HCT116 (cell line): ENCODE results near the gene TMTC1. TPM values are rescaled to one million over a fixed set of nuclear protein-coding genes. Genes with fewer than 3 reads are reported as not detected.

Experiments
- ATAC-seq: fragments of 200-7000 bp; cut with Tn5 transposase; 2 replicates; pipeline ENCODE4 v1.9.1; 2020; ENCODE audit warnings: mild to moderate bottlenecking, moderate library complexity
- BruUV-seq: library from RNA; stranded (reverse); fragments of 400-500 nt; replicated peaks from 2 replicates; lab custom pipeline; 2021; lab: Mats Ljungman, UMichigan
- CTCF ChIA-PET: fragments of 300-600 bp; sonication (Branson Sonifier 250); formaldehyde crosslinking; loops from one replicate; lab custom pipeline; 2021; ENCODE audit warnings: antibody characterized with exemption; lab: Charles Lee
- POLR2A ChIA-PET: fragments of 300-600, 350-600 bp; sonication (Branson Sonifier 250); formaldehyde crosslinking; loops from one replicate; lab custom pipeline; 2021; ENCODE audit warnings: antibody characterized with exemption; lab: Charles Lee
- RAD21 ChIA-PET, 2 experiments: fragments of 300-600 bp; sonication (Branson Sonifier 250); formaldehyde crosslinking; loops; one replicate each; lab custom pipeline; 2023; ENCODE audit warnings: low total read pairs in 2 of 2; ENCODE audit not compliant: uncharacterized antibody in 2 of 2, unreplicated experiment in 2 of 2, low non-redundant PET in 1 of 2; lab: Charles Lee
- DNase-seq: peaks from one replicate; pipeline ENCODE4 v3.0.0-alpha.2; 2010; ENCODE audit warnings: low read depth, low spot score
- H2AFZ ChIP-seq: fragments of 200-600 bp; shearing (Covaris generic), sonication (generic); 2 replicates; pipeline ENCODE4 v1.6.1; 2017; ENCODE audit warnings: low read depth, mixed run types, mixed read lengths, antibody characterized with exemption, low read length; ENCODE audit not compliant: poor library complexity, severe bottlenecking
- H3K27ac ChIP-seq: 2 replicates; pipeline ENCODE4 v1.5.1; 2012; ENCODE audit warnings: low read depth, low read length
- H3K27me3 ChIP-seq: fragments of 200-600 bp; sonication (generic); 2 replicates; pipeline ENCODE4 v1.6.1; 2016; ENCODE audit warnings: mixed run types, low read length, mixed read lengths; ENCODE audit not compliant: insufficient read depth
- H3K36me3 ChIP-seq, 2 experiments: fragments of 200-500 bp in 1 of 2; fragments of 200-600 bp in 1 of 2; sonication (Bioruptor generic) in 1 of 2; sonication (generic) in 1 of 2; 2 replicates each; pipeline versions ENCODE4 v1.5.1 to v1.6.1; 2014 to 2016; ENCODE audit warnings: low read length in 2 of 2, inconsistent platforms in 1 of 2, mixed read lengths in 1 of 2, mixed run types in 1 of 2; ENCODE audit not compliant: insufficient read depth in 2 of 2, control insufficient read depth in 1 of 2
- H3K4me1 ChIP-seq, 2 experiments: fragments of 200-600 bp in 1 of 2; sonication (generic) in 1 of 2; 2 replicates each; pipeline versions ENCODE4 v1.5.1 to v1.6.1; 2012 to 2017; ENCODE audit warnings: low read length in 2 of 2, inconsistent platforms in 1 of 2, mild to moderate bottlenecking in 1 of 2, mixed read lengths in 1 of 2, mixed run types in 1 of 2, moderate library complexity in 1 of 2; ENCODE audit not compliant: insufficient read depth in 2 of 2, control insufficient read depth in 1 of 2
- H3K4me2 ChIP-seq: fragments of 200-600 bp; sonication (generic); 2 replicates; pipeline ENCODE4 v1.6.1; 2017; ENCODE audit warnings: mixed run types, low read length, mixed read lengths
- H3K4me3 ChIP-seq, 2 experiments: fragments of 200-600 bp in 1 of 2; sonication (generic) in 1 of 2; replicated peaks in 1 of 2; 2 replicates each; pipeline ENCODE4 v1.5.1; 2011 to 2016; ENCODE audit warnings: low read length in 2 of 2, control low read depth in 1 of 2, low read depth in 1 of 2, mild to moderate bottlenecking in 1 of 2, mixed read lengths in 1 of 2, mixed run types in 1 of 2
- H3K79me2 ChIP-seq: fragments of 200-600 bp; sonication (generic); 2 replicates; pipeline ENCODE4 v1.6.1; 2017; ENCODE audit warnings: mild to moderate bottlenecking, mixed run types, low read length, moderate library complexity, mixed read lengths; ENCODE audit not compliant: insufficient read depth
- H3K9ac ChIP-seq: fragments of 200-600 bp; sonication (generic); 2 replicates; pipeline ENCODE4 v1.6.1; 2016; ENCODE audit warnings: low read length, mixed read lengths
- H3K9me2 ChIP-seq: fragments of 200-600 bp; sonication (generic), shearing (Covaris generic); 2 replicates; pipeline ENCODE4 v1.6.1; 2017; ENCODE audit warnings: mixed run types, mild to moderate bottlenecking, moderate library complexity; ENCODE audit not compliant: insufficient read depth
- H3K9me3 ChIP-seq, 2 experiments: fragments of 200-500 bp in 1 of 2; fragments of 200-600 bp in 1 of 2; sonication (Bioruptor generic) in 1 of 2; sonication (generic) in 1 of 2; 2 replicates each; pipeline ENCODE4 v1.6.1; 2014 to 2017; ENCODE audit warnings: low read length in 2 of 2, mixed read lengths in 2 of 2, inconsistent platforms in 1 of 2, low read depth in 1 of 2, mild to moderate bottlenecking in 1 of 2, mixed run types in 1 of 2, moderate library complexity in 1 of 2; ENCODE audit not compliant: control insufficient read depth in 1 of 2, insufficient read depth in 1 of 2
- H4K20me1 ChIP-seq: fragments of 200-600 bp; sonication (generic), shearing (Covaris generic); 2 replicates; pipeline ENCODE4 v1.6.1; 2017; ENCODE audit warnings: mixed run types, mild to moderate bottlenecking, moderate library complexity; ENCODE audit not compliant: insufficient read depth
- ELF1 ChIP-seq: IDR thresholded peaks from 2 replicates; pipeline ENCODE4 v1.6.1; 2012; ENCODE audit warnings: low read depth, borderline replicate concordance
- EZH2 ChIP-seq: fragments of 200-600 bp; sonication (generic); IDR thresholded peaks from 2 replicates; pipeline ENCODE4 v1.6.1; 2017; ENCODE audit warnings: antibody characterized with exemption, mixed run types
- EZH2phosphoT487 ChIP-seq: fragments of 200-600 bp; IDR thresholded peaks from 2 replicates; pipeline ENCODE4 v1.6.1; 2018; ENCODE audit warnings: antibody characterized with exemption, borderline replicate concordance
- MAX ChIP-seq: IDR thresholded peaks from 2 replicates; pipeline ENCODE4 v1.6.1; 2012
- POLR2A ChIP-seq: IDR thresholded peaks from 2 replicates; pipeline ENCODE4 v1.7.0; 2011; ENCODE audit warnings: borderline replicate concordance; ENCODE audit not compliant: insufficient read depth, insufficient read length; ENCODE audit errors: extremely low read depth
- POLR2AphosphoS5 ChIP-seq: IDR thresholded peaks from 2 replicates; pipeline ENCODE4 v1.6.1; 2011; ENCODE audit warnings: mild to moderate bottlenecking, low read depth, low read length, moderate library complexity
- RAD21 ChIP-seq: IDR thresholded peaks from 2 replicates; pipeline ENCODE4 v1.6.1; 2012; ENCODE audit warnings: low read depth, mild to moderate bottlenecking
- REST ChIP-seq: IDR thresholded peaks from 2 replicates; pipeline ENCODE4 v1.6.1; 2012; ENCODE audit warnings: low read depth
- SP1 ChIP-seq: IDR thresholded peaks from 2 replicates; pipeline ENCODE4 v1.6.1; 2012; ENCODE audit warnings: low read depth
- SRF ChIP-seq: IDR thresholded peaks from 2 replicates; pipeline ENCODE4 v1.6.1; 2012; ENCODE audit warnings: low read depth
- YY1 ChIP-seq: IDR thresholded peaks from 2 replicates; pipeline ENCODE4 v1.6.1; 2011; ENCODE audit warnings: low read length, low read depth, moderate library complexity, mild to moderate bottlenecking; ENCODE audit not compliant: insufficient replicate concordance; ENCODE audit errors: extremely low read depth
- ZBTB33 ChIP-seq: IDR thresholded peaks from 2 replicates; pipeline ENCODE4 v1.6.1; 2011; ENCODE audit warnings: mild to moderate bottlenecking, low read length, moderate library complexity; ENCODE audit not compliant: insufficient replicate concordance; ENCODE audit errors: extremely low read depth
- ZNF274 ChIP-seq: fragments of 200-500 bp; sonication (Bioruptor generic); IDR thresholded peaks from 2 replicates; pipeline ENCODE4 v1.6.1; 2014; ENCODE audit warnings: mild to moderate bottlenecking, low read depth, low read length, inconsistent platforms
- intact Hi-C: fragments of 100-400 bp; cut with micrococcal nuclease; formaldehyde crosslinking; loops from 2 replicates; pipeline ENCODE4 v1.10.0; 2022
- total RNA-seq: library from RNA; stranded (reverse); gene quantifications from one replicate; pipeline ENCODE4 v1.2.1, GENCODE V29; 2021; ENCODE audit not compliant: unreplicated experiment

TMTC1 gene
- total RNA-seq, 1 experiment from 2014 or later = 2.0 TPM

GRCh38 chr12:29569132-29569757 is 214.5 kb downstream of the TMTC1 start:
- H2AFZ ChIP-seq = no peak overlapping the region
- no TSS peak for BruUV-seq
- no peak overlapping the region for H3K4me3 ChIP-seq
- ChIA-PET POLR2A (no interaction called here), RAD21 (no interaction called here)
- intact Hi-C loops = no loop called here
- H3K36me3 ChIP-seq = no peaks in the 10 kb centered on the region
- no peak overlapping the region for H3K4me2 ChIP-seq
- no peaks in the 10 kb centered on the region for H4K20me1 ChIP-seq
- no peaks in the 10 kb centered on the region for H3K27me3 ChIP-seq
- no peak overlapping the region for H3K9ac ChIP-seq
- no peaks in the 10 kb centered on the region for H3K79me2 ChIP-seq
- TF ChIP-seq SP1 (no peak), YY1 (no peak), POLR2AphosphoS5 (no peak), MAX (no peak), EZH2 (no peak), ELF1 (no peak), ZNF274 (no peak), SRF (no peak), POLR2A (no peak), EZH2phosphoT487 (no peak), REST (no peak), ZBTB33 (no peak), RAD21 (no peak)
- TF ChIP-seq, all 23 proteins: peak for 0
- CTCF ChIA-PET = no interaction called here
- Histone ChIP-seq H3K4me1 (no peaks in the 10 kb centered on the region), H3K27ac (no peak overlapping the region), H3K9me3 (no peaks in the 10 kb centered on the region), H3K9me2 (no peaks in the 10 kb centered on the region)
- no peak for ATAC-seq
- no peak for DNase-seq
